Measurements from ENCODE around the gene ATXN10. TPM values are rescaled to one million over a fixed set of nuclear protein-coding genes. Genes with fewer than 3 reads are reported as not detected.

ATXN10 gene
- total RNA-seq, 1 experiment from 2014 or later, result 303 TPM

GRCh38 chr22:45631841-45632238 lies 39.8 kb upstream of the ATXN10 start:
- H2AFZ ChIP-seq, result no peak overlapping the region
- CTCF ChIA-PET, result no interaction called here
- H3K4me1 ChIP-seq (replicated peaks; ENCODE audit: insufficient read depth), result peaks cover 7% of the 10 kb centered on the region
- H4K20me1 ChIP-seq (ENCODE audit: insufficient read depth), result no peaks in the 10 kb centered on the region
- H3F3A ChIP-seq (ENCODE audit: insufficient read depth, low read depth), result peaks cover 5% of the 10 kb centered on the region
- peaks cover 5% of the 10 kb centered on the region; the same call in 1 of the 2 replicates for H3K9me3 ChIP-seq (ENCODE audit: insufficient read depth, low read depth)
- H3K4me3 ChIP-seq, result no peak overlapping the region
- intact Hi-C loops (cut with micrococcal nuclease; ENCODE audit: unreplicated experiment), result loop anchor here (10.0 kb wide), 1 partner anchor 187 kb away; no protein-coding TSS in a partner anchor
- H3K4me2 ChIP-seq, result no peak overlapping the region
- DNase-seq, result no peak
- TF ChIP-seq EZH2 (IDR thresholded peaks at IDR 0.05; ENCODE audit: low read depth) (no peak), CTCF (conservative IDR thresholded peaks at IDR 0.05) (no peak)
- H3K79me2 ChIP-seq (ENCODE audit: low read depth), result no peaks in the 10 kb centered on the region
- H3K27ac ChIP-seq, result no peak overlapping the region
- BruUV-seq (replicated peaks), result no TSS peak
- no peaks in the 10 kb centered on the region for H3K9me2 ChIP-seq (ENCODE audit: insufficient read depth)
- POLR2A ChIA-PET (ENCODE audit: unreplicated experiment), result no interaction called here
- no peaks in the 10 kb centered on the region for H3K27me3 ChIP-seq (ENCODE audit: insufficient read depth, low read depth)
- H3K36me3 ChIP-seq (ENCODE audit: low read depth), result no peaks in the 10 kb centered on the region

- Histone ChIP-seq H4K20me1 (ENCODE audit: insufficient read depth) (no peaks in the 10 kb centered on the region), H3K4me3 (no peak overlapping the region), H3K9me3 (ENCODE audit: insufficient read depth, low read depth) (peaks cover 2% of the 10 kb centered on the region; the same call in 1 of the 2 replicates), H3F3A (ENCODE audit: insufficient read depth, low read depth) (peaks cover 4% of the 10 kb centered on the region; the same call in 1 of the 2 replicates), H3K4me2 (no peak overlapping the region), H3K4me1 (replicated peaks; ENCODE audit: insufficient read depth) (peaks cover 6% of the 10 kb centered on the region), H2AFZ (no peak overlapping the region), H3K27me3 (ENCODE audit: insufficient read depth, low read depth) (no peaks in the 10 kb centered on the region), H3K27ac (no peak overlapping the region), H3K36me3 (ENCODE audit: low read depth) (no peaks in the 10 kb centered on the region), H3K9me2 (ENCODE audit: insufficient read depth) (no peaks in the 10 kb centered on the region), H3K79me2 (ENCODE audit: low read depth) (no peaks in the 10 kb centered on the region)
- ChIA-PET CTCF (no interaction called here), POLR2A (ENCODE audit: unreplicated experiment) (no interaction called here)
- DNase-seq, result no peak
- TF ChIP-seq EZH2 (IDR thresholded peaks at IDR 0.05; ENCODE audit: low read depth) (no peak), CTCF (conservative IDR thresholded peaks at IDR 0.05) (no peak)
- intact Hi-C loops (cut with micrococcal nuclease; ENCODE audit: unreplicated experiment), result loop anchor here (10.0 kb wide), 1 partner anchor 188 kb away; no protein-coding TSS in a partner anchor
- no TSS peak for BruUV-seq (replicated peaks)
Observed at GRCh38 chr22:45632791-45633515, 38.7 kb upstream of the ATXN10 start.

GRCh38 chr22:45636683-45637082 lies 35.0 kb upstream of the ATXN10 start:
- Histone ChIP-seq H3K9me3 (ENCODE audit: insufficient read depth, low read depth) (peaks cover 3% of the 10 kb centered on the region; the same call in 1 of the 2 replicates), H3K4me3 (no peak overlapping the region), H3K36me3 (ENCODE audit: low read depth) (no peaks in the 10 kb centered on the region), H4K20me1 (ENCODE audit: insufficient read depth) (no peaks in the 10 kb centered on the region), H3K4me1 (replicated peaks; ENCODE audit: insufficient read depth) (peaks cover 37% of the 10 kb centered on the region), H3K27ac (no peak overlapping the region; the same call in 1 of the 2 replicates), H3K79me2 (ENCODE audit: low read depth) (no peaks in the 10 kb centered on the region), H2AFZ (no peak overlapping the region), H3K4me2 (no peak overlapping the region), H3K27me3 (ENCODE audit: insufficient read depth, low read depth) (no peaks in the 10 kb centered on the region), H3K9me2 (ENCODE audit: insufficient read depth) (no peaks in the 10 kb centered on the region), H3F3A (ENCODE audit: insufficient read depth, low read depth) (peaks cover 28% of the 10 kb centered on the region)
- POLR2A ChIA-PET (ENCODE audit: unreplicated experiment), result interaction anchor here (0.6 kb wide), 1 partner anchor 34 kb away, joined by 6 read pairs; no protein-coding TSS in a partner anchor
- no peak for DNase-seq
- TF ChIP-seq EZH2 (IDR thresholded peaks at IDR 0.05; ENCODE audit: low read depth) (no peak), CTCF (conservative IDR thresholded peaks at IDR 0.05) (no peak)
- intact Hi-C loops (cut with micrococcal nuclease; ENCODE audit: unreplicated experiment), result loop anchor here (10.0 kb wide), 1 partner anchor 192 kb away; no protein-coding TSS in a partner anchor
- BruUV-seq (replicated peaks), result no TSS peak
- CTCF ChIA-PET, result no interaction called here

All from PC-9 (cell line).